ENCODE measurements around the gene C4orf50. TPM values are rescaled to one million over a fixed set of nuclear protein-coding genes. Genes with fewer than 3 reads are reported as not detected.

The C4orf50 gene
- total RNA-seq, 1 experiment from 2014 or later = not detected

DNA sequence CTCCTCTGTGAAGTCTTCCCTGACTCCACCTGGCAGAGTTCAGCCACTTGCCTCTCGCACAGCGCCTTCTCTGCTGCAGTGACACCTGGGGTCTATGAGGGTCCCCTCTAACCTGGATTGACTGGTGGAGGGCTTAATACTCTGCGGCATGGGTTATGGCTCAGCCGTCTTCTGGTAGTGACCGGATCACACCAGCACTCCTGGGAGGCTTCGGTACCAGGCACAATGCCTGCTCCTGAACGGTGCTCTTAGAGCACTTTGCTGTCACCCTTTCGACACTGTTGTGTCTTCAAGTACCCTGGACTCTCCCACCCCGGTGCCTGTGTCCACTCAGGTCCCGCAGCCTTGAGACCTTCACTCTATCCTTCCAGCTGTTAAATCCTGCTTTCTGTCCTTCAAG is 50.0 kb downstream of the C4orf50 start:
- peaks cover 11% of the 10 kb centered on the region; the same call in 1 of the 2 replicates for H3K27me3 ChIP-seq
- H3K9me3 ChIP-seq (replicated peaks) = no peaks in the 10 kb centered on the region
- DNase-seq = no peak
- H3K4me3 ChIP-seq = no peak overlapping the region
- H3K4me1 ChIP-seq = no peaks in the 10 kb centered on the region
- H3K36me3 ChIP-seq = no peaks in the 10 kb centered on the region
- no peak overlapping the region for H3K27ac ChIP-seq

DNA sequence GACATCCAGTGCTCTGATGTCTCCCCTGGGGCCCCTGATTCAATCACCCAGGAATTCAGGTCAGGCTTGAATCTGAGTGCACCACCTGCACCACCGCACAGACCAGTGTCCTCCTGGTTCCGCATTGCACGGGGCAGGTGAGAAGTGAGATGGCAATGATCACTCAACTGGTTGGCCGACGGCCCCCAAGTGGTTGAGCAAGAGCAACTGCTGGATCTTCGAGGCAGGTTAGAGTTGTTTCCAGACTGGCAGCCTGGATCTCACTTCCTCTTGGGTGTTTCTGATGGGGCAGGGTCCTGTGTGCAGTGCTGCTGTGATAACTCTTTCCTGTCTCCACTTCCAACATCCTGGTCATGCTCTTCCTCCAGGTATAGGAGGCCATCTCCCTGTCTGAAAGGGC is 50.4 kb downstream of the C4orf50 start:
- no peak overlapping the region for H3K27ac ChIP-seq
- no peak for DNase-seq
- no peak overlapping the region for H3K4me3 ChIP-seq
- no peaks in the 10 kb centered on the region for H3K4me1 ChIP-seq
- H3K27me3 ChIP-seq = peaks cover 11% of the 10 kb centered on the region; the same call in 1 of the 2 replicates
- no peaks in the 10 kb centered on the region for H3K36me3 ChIP-seq
- H3K9me3 ChIP-seq (replicated peaks) = no peaks in the 10 kb centered on the region

GRCh38 chr4:5965225-5965624 is 53.0 kb downstream of the C4orf50 start:
- Histone ChIP-seq H3K4me1 (no peaks in the 10 kb centered on the region), H3K27ac (no peak overlapping the region), H3K36me3 (no peaks in the 10 kb centered on the region), H3K4me3 (no peak overlapping the region), H3K9me3 (replicated peaks) (no peaks in the 10 kb centered on the region), H3K27me3 (peaks cover 19% of the 10 kb centered on the region; the same call in 1 of the 2 replicates)
- DNase-seq = no peak

- DNase-seq = no peak
- Histone ChIP-seq H3K4me3 (no peak overlapping the region), H3K4me1 (no peaks in the 10 kb centered on the region), H3K27me3 (peaks cover 23% of the 10 kb centered on the region; the same call in 1 of the 2 replicates), H3K9me3 (replicated peaks) (no peaks in the 10 kb centered on the region), H3K27ac (no peak overlapping the region), H3K36me3 (no peaks in the 10 kb centered on the region)
Observed at GRCh38 chr4:5964030-5964429, 54.2 kb downstream of the C4orf50 start.

DNA sequence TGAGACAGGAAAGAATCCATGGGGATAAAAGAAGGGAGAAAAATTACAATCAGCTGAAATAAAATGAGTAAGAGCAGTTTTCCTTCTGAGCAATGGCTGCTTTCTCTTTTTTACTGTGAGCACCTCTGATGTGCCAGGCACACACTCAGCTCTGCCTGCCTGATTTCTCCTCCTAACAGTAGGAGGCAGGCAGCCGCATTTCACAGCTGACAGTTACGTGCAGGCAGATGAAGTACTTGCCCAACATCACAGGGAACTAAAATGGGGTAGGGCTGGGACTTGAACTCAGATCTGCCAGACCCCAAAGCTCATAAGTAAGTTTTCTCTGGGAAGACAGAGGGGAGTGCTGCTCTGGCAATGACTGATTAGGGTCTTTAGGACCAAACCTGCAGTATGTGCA is 54.6 kb downstream of the C4orf50 start:
- Histone ChIP-seq H3K27me3 (peaks cover 23% of the 10 kb centered on the region; the same call in 1 of the 2 replicates), H3K4me1 (no peaks in the 10 kb centered on the region), H3K9me3 (replicated peaks) (no peaks in the 10 kb centered on the region), H3K36me3 (no peaks in the 10 kb centered on the region), H3K27ac (no peak overlapping the region), H3K4me3 (no peak overlapping the region)
- no peak for DNase-seq

- Histone ChIP-seq H3K4me1 (no peaks in the 10 kb centered on the region), H3K36me3 (no peaks in the 10 kb centered on the region), H3K9me3 (replicated peaks) (no peaks in the 10 kb centered on the region), H3K27ac (no peak overlapping the region), H3K27me3 (peaks cover 19% of the 10 kb centered on the region; the same call in 1 of the 2 replicates), H3K4me3 (no peak overlapping the region)
- no peak for DNase-seq
Observed at GRCh38 chr4:5962416-5962815, 55.8 kb downstream of the C4orf50 start.

- Histone ChIP-seq H3K27ac (no peak overlapping the region), H3K9me3 (replicated peaks) (no peaks in the 10 kb centered on the region), H3K4me1 (peaks cover 5% of the 10 kb centered on the region; the same call in 1 of the 2 replicates), H3K36me3 (no peaks in the 10 kb centered on the region), H3K4me3 (no peak overlapping the region), H3K27me3 (peaks cover 19% of the 10 kb centered on the region; the same call in 1 of the 2 replicates)
- DNase-seq = no peak
Observed at GRCh38 chr4:5960252-5960880, 57.9 kb downstream of the C4orf50 start.

DNA sequence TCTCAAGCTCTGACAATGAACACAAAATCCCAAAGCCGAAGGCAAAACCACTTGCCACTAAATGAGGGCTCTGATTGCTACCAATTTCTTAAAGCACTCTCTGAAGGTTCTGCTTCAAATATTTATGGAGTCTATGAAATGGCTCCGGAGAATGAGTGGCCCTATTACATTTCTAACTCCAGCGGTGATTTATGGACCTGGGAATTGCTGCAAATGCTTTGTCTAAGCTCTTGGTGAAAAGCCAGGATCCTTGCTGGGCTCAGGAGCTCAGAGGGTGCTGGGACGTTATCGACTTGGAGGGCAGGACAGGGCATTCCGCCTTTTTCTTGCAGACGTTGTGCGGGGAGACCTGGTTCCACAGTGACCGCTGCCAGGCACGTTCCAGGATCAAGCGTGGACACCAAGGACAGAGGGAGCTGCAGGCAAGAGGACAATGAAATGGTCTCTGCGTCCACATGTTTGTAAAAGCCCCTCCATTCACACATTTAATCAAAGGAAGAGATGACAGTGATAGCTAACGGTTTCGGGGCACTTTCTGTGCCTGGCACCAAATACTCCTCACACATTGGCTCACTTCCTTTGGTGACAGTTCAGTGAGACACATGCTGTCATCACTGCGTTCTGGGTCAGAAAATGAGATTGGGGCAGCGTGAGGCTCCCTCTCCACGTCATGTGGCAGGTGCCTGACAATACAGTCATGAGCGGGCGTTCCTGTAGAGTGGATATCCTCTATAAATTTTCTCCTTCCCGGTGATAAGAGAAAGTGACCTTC is 58.8 kb downstream of the C4orf50 start:
- Histone ChIP-seq H3K27ac (no peak overlapping the region), H3K27me3 (peaks cover 19% of the 10 kb centered on the region; the same call in 1 of the 2 replicates), H3K4me3 (no peak overlapping the region), H3K36me3 (no peaks in the 10 kb centered on the region), H3K9me3 (replicated peaks) (no peaks in the 10 kb centered on the region), H3K4me1 (peaks cover 5% of the 10 kb centered on the region; the same call in 1 of the 2 replicates)
- DNase-seq = no peak

- H3K9me3 ChIP-seq (replicated peaks) = no peaks in the 10 kb centered on the region
- peaks cover 18% of the 10 kb centered on the region; the same call in 1 of the 2 replicates for H3K27me3 ChIP-seq
- no peak overlapping the region for H3K4me3 ChIP-seq
- DNase-seq = no peak
- no peaks in the 10 kb centered on the region for H3K36me3 ChIP-seq
- peaks cover 5% of the 10 kb centered on the region; the same call in 1 of the 2 replicates for H3K4me1 ChIP-seq
- no peak overlapping the region for H3K27ac ChIP-seq
Observed at GRCh38 chr4:5958199-5958735, 60.0 kb downstream of the C4orf50 start.

GRCh38 chr4:5957076-5957475 is 61.2 kb downstream of the C4orf50 start:
- H3K27ac ChIP-seq = no peak overlapping the region
- no peaks in the 10 kb centered on the region for H3K9me3 ChIP-seq (replicated peaks)
- no peaks in the 10 kb centered on the region for H3K36me3 ChIP-seq
- H3K27me3 ChIP-seq = peaks cover 19% of the 10 kb centered on the region
- no peak for DNase-seq
- H3K4me3 ChIP-seq = no peak overlapping the region
- H3K4me1 ChIP-seq = peaks cover 5% of the 10 kb centered on the region; the same call in 1 of the 2 replicates

DNA sequence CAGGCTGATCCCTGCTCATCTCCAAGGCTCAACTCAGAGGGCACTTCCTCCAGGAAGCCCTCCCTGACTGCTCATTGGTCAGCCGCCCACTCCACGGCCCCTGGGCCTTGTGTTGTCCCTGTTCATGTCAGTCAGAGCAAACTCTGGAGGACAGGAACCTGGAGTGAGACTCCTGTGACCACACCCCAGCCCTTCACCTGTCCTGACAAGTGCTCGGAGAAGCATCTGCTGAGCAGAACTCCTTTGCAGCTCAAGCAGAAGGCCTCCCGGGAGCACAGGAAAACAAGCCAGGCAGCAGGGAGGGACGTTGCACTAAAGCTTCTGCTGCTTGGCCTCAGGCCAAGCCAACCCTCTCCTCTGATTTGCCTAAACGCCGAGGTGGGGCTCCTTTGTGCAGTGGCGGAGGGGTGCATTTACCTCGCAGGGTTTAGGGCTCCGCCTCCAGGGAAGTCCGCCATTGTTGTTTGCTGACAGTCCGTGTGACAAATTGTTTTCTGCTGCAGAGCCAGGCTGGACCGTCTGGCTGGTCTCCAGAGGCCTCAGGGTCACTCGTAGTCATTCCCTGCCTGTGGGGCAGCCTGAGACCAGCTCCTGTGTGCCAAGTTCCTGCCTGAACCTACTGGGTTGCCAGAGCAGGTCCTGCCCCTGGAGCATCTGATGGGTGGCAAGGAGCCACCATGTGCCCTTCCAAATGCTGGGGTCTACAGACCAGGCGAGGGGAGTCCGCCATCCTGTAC is 61.8 kb downstream of the C4orf50 start:
- no peak overlapping the region for H3K27ac ChIP-seq
- H3K4me1 ChIP-seq = peaks cover 5% of the 10 kb centered on the region; the same call in 1 of the 2 replicates
- no peaks in the 10 kb centered on the region for H3K9me3 ChIP-seq (replicated peaks)
- peak; percentile 40 to 48 for DNase-seq
- peaks cover 18% of the 10 kb centered on the region for H3K27me3 ChIP-seq
- no peaks in the 10 kb centered on the region for H3K36me3 ChIP-seq
- H3K4me3 ChIP-seq = no peak overlapping the region

DNA sequence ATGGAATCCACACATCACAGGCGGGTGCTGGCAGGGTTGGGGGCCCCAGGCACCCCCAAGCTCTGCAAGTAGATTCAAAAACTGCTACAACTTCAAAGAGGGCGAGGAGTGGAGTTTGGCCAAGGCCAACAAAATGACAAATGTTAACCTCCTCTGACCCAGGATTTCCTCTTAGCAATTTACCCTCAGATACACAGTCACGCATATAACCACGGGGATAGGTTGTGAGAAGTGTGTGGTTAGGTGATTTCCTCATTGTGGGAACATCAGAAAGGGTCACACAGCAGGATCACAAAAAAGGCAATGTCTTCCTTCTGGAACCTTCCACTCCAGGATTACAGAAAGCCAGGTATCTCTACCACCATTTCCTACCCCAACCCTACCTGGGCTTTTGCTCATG is 62.4 kb downstream of the C4orf50 start:
- Histone ChIP-seq H3K36me3 (no peaks in the 10 kb centered on the region), H3K27me3 (peaks cover 18% of the 10 kb centered on the region), H3K9me3 (replicated peaks) (no peaks in the 10 kb centered on the region), H3K27ac (no peak overlapping the region), H3K4me1 (peaks cover 5% of the 10 kb centered on the region; the same call in 1 of the 2 replicates), H3K4me3 (no peak overlapping the region)
- DNase-seq = no peak

- H3K27ac ChIP-seq = no peak overlapping the region
- H3K4me1 ChIP-seq = peaks cover 5% of the 10 kb centered on the region; the same call in 1 of the 2 replicates
- no peaks in the 10 kb centered on the region for H3K36me3 ChIP-seq
- H3K4me3 ChIP-seq = no peak overlapping the region
- no peaks in the 10 kb centered on the region for H3K9me3 ChIP-seq (replicated peaks)
- peak; percentile 22 to 36 for DNase-seq
- H3K27me3 ChIP-seq = peaks cover 18% of the 10 kb centered on the region
Observed at GRCh38 chr4:5955201-5955821, 62.9 kb downstream of the C4orf50 start.
